GM06990 (cell line): ENCODE results near the gene QSOX1.

Experiments
- DNase-seq: peaks from one replicate; pipeline ENCODE4 v3.0.0-alpha.2; 2011; ENCODE audit not compliant: insufficient read length; ENCODE audit errors: extremely low read depth
- H3K27me3 ChIP-seq: replicated peaks from 2 replicates; pipeline ENCODE4 v1.6.0; 2011; ENCODE audit warnings: low read length; ENCODE audit not compliant: control insufficient read depth, insufficient read depth
- H3K36me3 ChIP-seq: 2 replicates; pipeline ENCODE4 v1.5.1; 2011; ENCODE audit warnings: low read length; ENCODE audit not compliant: control insufficient read depth, insufficient read depth
- H3K4me3 ChIP-seq: replicated peaks from 2 replicates; pipeline ENCODE4 v1.5.1; 2011; ENCODE audit warnings: low read depth, mild to moderate bottlenecking, control low read depth, low read length
- CTCF ChIP-seq: IDR thresholded peaks from 2 replicates; pipeline ENCODE4 v1.5.1; 2011; ENCODE audit warnings: low read length, control low read depth, mild to moderate bottlenecking, inconsistent platforms; ENCODE audit not compliant: insufficient read depth, poor library complexity, severe bottlenecking

QSOX1 gene

DNA sequence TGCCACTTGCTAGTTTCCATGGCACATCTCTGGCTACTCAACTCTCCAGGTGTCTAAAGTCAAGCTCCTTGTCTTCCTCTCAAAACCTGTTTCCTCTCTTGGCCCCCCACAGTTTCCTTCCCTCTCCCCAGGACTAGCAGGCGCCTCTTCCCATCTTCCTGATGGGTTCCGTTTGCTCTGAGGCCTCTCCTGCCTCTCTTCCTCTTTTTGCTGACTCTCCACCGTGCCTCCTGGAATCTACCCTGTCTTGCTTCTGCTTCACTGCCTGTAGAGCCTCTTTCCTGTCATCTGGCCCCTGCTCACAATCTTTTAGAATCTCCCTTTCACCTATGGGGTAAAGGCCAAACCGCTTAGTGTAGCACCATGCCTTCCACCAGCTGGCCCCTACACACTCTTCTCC lies 53.6 kb downstream of the QSOX1 start:
- Histone ChIP-seq H3K4me3 (no peak overlapping the region), H3K36me3 (no peaks in the 10 kb centered on the region), H3K27me3 (no peaks in the 10 kb centered on the region)
- TF ChIP-seq CTCF, result no peak
- DNase-seq, result no peak

DNA sequence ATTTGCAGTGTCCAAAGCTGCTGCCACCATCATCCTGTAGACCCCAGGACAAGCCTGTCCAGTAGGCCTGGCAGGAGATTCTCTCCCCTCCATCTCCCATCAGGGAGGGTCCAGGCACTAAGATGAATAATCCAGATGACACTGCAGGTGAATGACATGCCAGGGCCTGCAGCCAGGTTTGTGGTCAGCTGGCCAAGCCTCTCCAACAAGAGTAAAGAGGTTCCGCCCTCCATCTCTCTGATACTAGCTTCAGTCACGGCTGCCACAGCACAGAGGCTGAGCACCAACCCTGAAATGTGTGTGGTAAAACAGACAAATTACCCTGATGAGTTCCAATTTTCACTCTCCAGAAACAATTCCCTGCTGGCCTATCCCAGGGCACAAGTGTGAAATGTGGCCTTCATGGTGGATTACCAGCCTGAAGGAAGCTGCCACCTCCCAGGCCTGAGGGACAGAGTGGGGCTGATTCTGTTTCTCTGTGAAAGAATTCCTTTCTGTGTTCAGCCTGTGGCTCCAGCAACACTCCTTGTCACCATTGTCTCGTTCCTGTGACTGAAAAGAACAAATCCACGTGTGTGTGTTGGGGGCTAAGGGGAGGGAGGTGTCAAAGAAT lies 55.4 kb downstream of the QSOX1 start:
- no peak for TF ChIP-seq CTCF
- Histone ChIP-seq H3K36me3 (no peaks in the 10 kb centered on the region), H3K27me3 (no peaks in the 10 kb centered on the region), H3K4me3 (no peak overlapping the region)
- no peak for DNase-seq

- Histone ChIP-seq H3K27me3 (no peaks in the 10 kb centered on the region), H3K36me3 (no peaks in the 10 kb centered on the region), H3K4me3 (no peak overlapping the region)
- no peak for TF ChIP-seq CTCF
- no peak for DNase-seq
Measured at GRCh38 chr1:180211156-180211859, 56.6 kb downstream of the QSOX1 start.

GRCh38 chr1:180211860-180212229 lies 57.2 kb downstream of the QSOX1 start:
- no peak overlapping the region for H3K4me3 ChIP-seq

DNA sequence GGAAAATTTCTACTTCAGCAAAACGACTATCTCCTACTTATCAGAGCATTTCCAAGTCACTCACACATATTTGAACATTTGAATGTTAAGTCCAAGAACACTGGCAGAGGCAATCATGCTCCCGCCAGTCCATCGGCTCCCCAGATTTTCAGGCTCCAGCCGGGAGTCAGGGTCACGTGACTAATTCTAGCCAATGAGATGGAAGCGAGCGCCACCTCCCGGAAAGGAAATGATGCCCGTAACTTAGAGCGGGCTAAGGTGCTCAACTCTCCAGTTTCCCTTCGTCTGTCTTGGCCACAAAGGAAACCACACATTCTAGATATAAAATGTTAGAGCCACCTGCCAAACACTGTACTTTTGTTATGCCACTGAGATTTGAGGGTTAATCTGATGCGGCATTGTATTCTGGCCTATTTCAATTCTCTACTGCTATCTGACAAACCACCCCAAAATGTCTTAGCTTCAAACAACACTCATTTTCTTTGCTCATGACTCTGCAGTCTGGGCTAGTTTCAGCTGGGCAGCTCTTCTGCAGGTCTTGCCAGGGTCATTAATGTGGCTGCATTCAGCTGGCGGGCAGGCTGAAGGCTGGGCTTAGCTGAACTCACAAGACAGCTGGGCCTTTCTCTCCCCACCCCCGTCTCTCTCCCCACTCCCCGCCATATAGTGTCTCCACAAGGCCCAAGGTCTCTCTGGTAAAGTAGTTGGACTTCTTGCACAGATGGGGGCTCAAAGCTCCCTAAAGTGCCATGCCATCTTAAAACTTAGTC lies 58.9 kb downstream of the QSOX1 start:
- Histone ChIP-seq H3K27me3 (no peaks in the 10 kb centered on the region), H3K36me3 (no peaks in the 10 kb centered on the region), H3K4me3 (no peak overlapping the region)
- peak; percentile 8 for TF ChIP-seq CTCF
- DNase-seq, result peak; percentile 25

More at GRCh38 chr1:180211860-180212229, 57.2 kb downstream of the QSOX1 start:
- no peak for TF ChIP-seq CTCF
- Histone ChIP-seq H3K36me3 (no peaks in the 10 kb centered on the region), H3K27me3 (no peaks in the 10 kb centered on the region)
- DNase-seq, result no peak
